ENCODE results near the gene SKIC3. TPM values are rescaled to one million over a fixed set of nuclear protein-coding genes. Genes with fewer than 3 reads are reported as not detected.

Gene SKIC3
- polyA plus RNA-seq, 4 donors = 8.4 to 79.6 (median 17.1) TPM

Other genes starting within 250 kb of the SKIC3 start
- gene FAM81B, start 163.6 kb downstream of the SKIC3 start, polyA plus RNA-seq = under 1 TPM in 1 of 4 donors, not detected in 3; 0.15 TPM
- gene ARSK, start 124 bp upstream of the SKIC3 start, polyA plus RNA-seq = 1 to 10 TPM in 3 of 4 donors, under 1 TPM in 1; 0.89 to 7.8 (median 2.3) TPM
- 1 to 10 TPM in 1 of 4 donors, under 1 TPM in 1, not detected in 2; 0.15 to 2.1 TPM for gene GPR150, start 65.1 kb upstream of the SKIC3 start, polyA plus RNA-seq
- 1 to 10 TPM in 2 of 4 donors, under 1 TPM in 1, not detected in 1; 0.27 to 3.4 (median 1.4) TPM for gene RFESD, start 91.8 kb upstream of the SKIC3 start, polyA plus RNA-seq
- 1 to 10 TPM in 1 of 4 donors, under 1 TPM in 1, not detected in 2; 0.24 to 1.0 TPM for gene SPATA9, start 128.0 kb upstream of the SKIC3 start, polyA plus RNA-seq
- gene RHOBTB3, start 176.4 kb upstream of the SKIC3 start, polyA plus RNA-seq = 10 to 100 TPM in 2 of 4 donors, 1 to 10 TPM in 2; 5.8 to 42.2 (median 12.1) TPM

Measured in small intestine (tissue), 4 donors.